GM12865 (cell line): Measurements from ENCODE around the gene SSH2.

Source experiments
- DNase-seq: peaks from one replicate; pipeline ENCODE4 v3.0.0; 2010; ENCODE audit warnings: low read depth
- H3K4me3 ChIP-seq: 2 replicates; pipeline ENCODE4 v1.5.1; 2011; ENCODE audit warnings: mild to moderate bottlenecking, low read depth, low read length, control low read depth
- TF ChIP-seq, protein P1 (sequence below): IDR thresholded peaks from 2 replicates; pipeline ENCODE4 v1.5.1; 2011; ENCODE audit warnings: low read length, control low read depth, low read depth, inconsistent platforms; ENCODE audit not compliant: insufficient read depth; ENCODE audit errors: missing control alignments

SSH2 gene

GRCh38 chr17:29711588-29712385 lies 218.2 kb downstream of the SSH2 start:
- TF ChIP-seq, protein P1, sequence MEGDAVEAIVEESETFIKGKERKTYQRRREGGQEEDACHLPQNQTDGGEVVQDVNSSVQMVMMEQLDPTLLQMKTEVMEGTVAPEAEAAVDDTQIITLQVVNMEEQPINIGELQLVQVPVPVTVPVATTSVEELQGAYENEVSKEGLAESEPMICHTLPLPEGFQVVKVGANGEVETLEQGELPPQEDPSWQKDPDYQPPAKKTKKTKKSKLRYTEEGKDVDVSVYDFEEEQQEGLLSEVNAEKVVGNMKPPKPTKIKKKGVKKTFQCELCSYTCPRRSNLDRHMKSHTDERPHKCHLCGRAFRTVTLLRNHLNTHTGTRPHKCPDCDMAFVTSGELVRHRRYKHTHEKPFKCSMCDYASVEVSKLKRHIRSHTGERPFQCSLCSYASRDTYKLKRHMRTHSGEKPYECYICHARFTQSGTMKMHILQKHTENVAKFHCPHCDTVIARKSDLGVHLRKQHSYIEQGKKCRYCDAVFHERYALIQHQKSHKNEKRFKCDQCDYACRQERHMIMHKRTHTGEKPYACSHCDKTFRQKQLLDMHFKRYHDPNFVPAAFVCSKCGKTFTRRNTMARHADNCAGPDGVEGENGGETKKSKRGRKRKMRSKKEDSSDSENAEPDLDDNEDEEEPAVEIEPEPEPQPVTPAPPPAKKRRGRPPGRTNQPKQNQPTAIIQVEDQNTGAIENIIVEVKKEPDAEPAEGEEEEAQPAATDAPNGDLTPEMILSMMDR: no peak
- no peak for DNase-seq
- H3K4me3 ChIP-seq: no peak overlapping the region

DNA sequence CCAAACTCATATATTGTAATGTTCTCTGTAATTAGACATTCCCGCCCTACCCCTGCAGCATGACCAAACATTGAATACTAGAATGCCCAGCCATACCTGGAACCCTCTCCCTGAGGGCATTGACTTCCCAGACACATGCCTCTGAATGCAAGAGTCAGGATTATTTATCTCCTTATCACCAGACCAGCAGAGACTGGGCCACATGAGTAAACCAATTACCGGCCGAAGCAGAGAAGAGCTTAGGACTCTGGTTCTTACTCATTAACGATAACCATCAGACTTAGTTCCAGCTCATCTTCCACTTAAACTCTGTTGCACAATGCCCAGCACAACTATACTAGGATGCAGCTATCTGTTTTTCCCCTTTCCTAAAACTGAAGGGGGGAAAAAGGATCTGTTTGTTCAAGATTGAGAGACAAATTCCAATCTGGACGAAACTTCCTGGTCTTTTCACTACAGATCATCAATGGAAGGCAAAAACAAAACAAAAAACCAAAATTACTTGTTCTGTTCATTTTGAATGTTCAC lies 219.1 kb downstream of the SSH2 start:
- TF ChIP-seq, protein P1: no peak
- peak; percentile 26 for DNase-seq
- H3K4me3 ChIP-seq: no peak overlapping the region

- TF ChIP-seq, protein P1: no peak
- no peak overlapping the region for H3K4me3 ChIP-seq
- DNase-seq: no peak
Observed at GRCh38 chr17:29710520-29710884, 219.5 kb downstream of the SSH2 start.

- no peak overlapping the region for H3K4me3 ChIP-seq
- no peak for DNase-seq
- TF ChIP-seq, protein P1: no peak
Observed at GRCh38 chr17:29709866-29710519, 220.0 kb downstream of the SSH2 start.

DNA sequence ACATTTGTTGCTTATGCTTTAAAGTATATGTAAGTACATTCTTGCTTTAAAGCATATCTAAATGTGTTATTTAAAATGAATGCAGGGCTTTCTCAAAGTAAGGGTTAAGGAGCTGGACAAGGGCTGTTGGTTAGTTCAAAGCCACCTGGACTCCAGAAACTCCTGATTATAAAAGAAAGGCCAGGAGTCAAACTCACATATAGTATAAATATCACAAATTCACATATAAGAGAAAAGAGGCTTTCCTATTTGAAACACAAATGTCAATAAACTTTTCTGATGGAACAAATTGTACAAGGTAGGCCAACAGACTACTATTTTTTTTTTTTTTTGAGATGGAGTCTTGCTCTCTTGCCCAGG lies 222.8 kb downstream of the SSH2 start:
- H3K4me3 ChIP-seq: peak overlapping the region; percentile 67
- no peak for DNase-seq
- TF ChIP-seq, protein P1: no peak

DNA sequence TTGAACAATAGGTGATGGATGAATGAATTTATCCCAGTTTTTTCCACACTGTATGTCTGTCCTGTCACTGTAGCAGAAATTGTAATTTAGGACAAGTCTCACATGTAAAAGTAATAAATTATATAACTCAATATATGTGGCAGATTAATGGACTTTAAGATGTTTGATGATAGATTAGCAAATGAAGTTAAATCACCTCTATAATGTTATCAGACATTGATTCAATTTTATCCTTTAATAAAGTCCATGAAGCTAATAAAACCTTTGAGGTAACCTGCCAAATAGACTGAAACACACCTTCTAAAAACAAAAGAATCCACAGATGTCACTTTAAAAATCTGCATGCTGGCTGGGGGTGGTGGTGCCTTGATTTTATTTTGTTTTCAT lies 224.0 kb downstream of the SSH2 start:
- TF ChIP-seq, protein P1: no peak
- H3K4me3 ChIP-seq: peak overlapping the region; percentile 48
- DNase-seq: no peak

DNA sequence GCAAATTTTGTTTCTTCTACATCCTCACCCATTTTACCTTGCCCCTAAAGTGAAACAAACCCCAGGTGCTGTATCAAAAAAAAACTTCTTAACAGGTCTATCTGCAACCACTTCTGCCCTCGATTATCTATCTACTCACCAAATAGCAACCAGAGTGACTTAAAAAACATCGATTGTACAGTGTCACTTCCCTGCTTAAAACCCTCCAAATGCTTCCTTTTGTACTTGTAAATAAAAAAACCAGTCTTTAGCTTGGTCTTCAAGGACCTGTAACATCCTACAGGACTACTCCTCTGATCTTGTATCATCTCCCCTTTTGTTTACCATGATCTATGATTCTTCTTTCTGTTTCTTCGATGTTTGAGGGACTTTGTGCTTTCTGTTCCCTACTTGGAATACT lies 224.6 kb downstream of the SSH2 start:
- peak overlapping the region; percentile 48 for H3K4me3 ChIP-seq
- peak; percentile 25 for DNase-seq
- TF ChIP-seq, protein P1: no peak
